ENCODE measurements around the gene PTPRO. TPM values are rescaled to one million over a fixed set of nuclear protein-coding genes. Genes with fewer than 3 reads are reported as not detected.

PTPRO gene
- total RNA-seq, 6 experiments from 2014 or later, result 0.07 to 0.19 (median 0.09) TPM; not detected in 1

- TF ChIP-seq CTCF (IDR thresholded peaks at IDR 0.05), result no peak
- H3K4me3 Mint-ChIP-seq, result no peak overlapping the region
- no peaks in the 10 kb centered on the region for H3K9me3 Mint-ChIP-seq
- H3K27me3 Mint-ChIP-seq (ENCODE audit: insufficient read depth), result peaks cover 4% of the 10 kb centered on the region; the same call in 1 of the 2 replicates
- DNase-seq, result no peak
- no peaks in the 10 kb centered on the region for H3K36me3 Mint-ChIP-seq (ENCODE audit: low read depth)
- no peaks in the 10 kb centered on the region for H3K4me1 Mint-ChIP-seq (ENCODE audit: low read depth)
- H3K27ac Mint-ChIP-seq, result no peak overlapping the region
Observed at GRCh38 chr12:15350643-15351042, 28.3 kb downstream of the PTPRO start.

GRCh38 chr12:15355766-15356165, 33.5 kb downstream of the PTPRO start:
- DNase-seq, result no peak
- Mint-ChIP-seq H3K27ac (no peak overlapping the region), H3K4me3 (no peak overlapping the region), H3K36me3 (ENCODE audit: low read depth) (no peaks in the 10 kb centered on the region), H3K9me3 (no peaks in the 10 kb centered on the region), H3K27me3 (ENCODE audit: insufficient read depth) (0 out of 2 replicates have a peak, but pooled peaks cover 4% of the 10 kb centered on the region), H3K4me1 (ENCODE audit: low read depth) (no peaks in the 10 kb centered on the region)
- no peak for TF ChIP-seq CTCF (IDR thresholded peaks at IDR 0.05)

DNA sequence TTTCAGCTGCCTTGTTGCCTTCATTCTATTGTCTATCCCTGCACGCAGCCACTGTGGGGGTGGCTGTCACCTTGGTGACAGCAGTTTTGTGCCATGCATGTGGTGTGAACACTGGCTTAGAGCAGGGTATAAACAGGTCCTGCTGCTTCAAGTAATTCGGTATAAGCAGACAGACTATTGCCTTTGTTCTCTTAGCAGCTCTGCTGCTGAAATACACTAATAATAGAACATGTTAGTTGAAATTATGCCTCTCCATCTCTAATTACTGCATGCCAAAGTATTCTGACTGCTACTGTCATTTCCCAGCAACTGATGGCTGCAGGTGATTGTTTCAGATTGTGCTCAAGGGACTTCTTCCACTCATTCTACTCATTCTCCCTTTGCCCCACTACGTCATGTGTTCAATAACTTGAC, 34.6 kb downstream of the PTPRO start:
- Mint-ChIP-seq H3K9me3 (no peaks in the 10 kb centered on the region), H3K36me3 (ENCODE audit: low read depth) (no peaks in the 10 kb centered on the region), H3K27ac (no peak overlapping the region), H3K27me3 (ENCODE audit: insufficient read depth) (peaks cover 5% of the 10 kb centered on the region; the same call in 1 of the 2 replicates), H3K4me1 (ENCODE audit: low read depth) (no peaks in the 10 kb centered on the region), H3K4me3 (no peak overlapping the region)
- no peak for DNase-seq
- no peak for TF ChIP-seq CTCF (IDR thresholded peaks at IDR 0.05)

DNA sequence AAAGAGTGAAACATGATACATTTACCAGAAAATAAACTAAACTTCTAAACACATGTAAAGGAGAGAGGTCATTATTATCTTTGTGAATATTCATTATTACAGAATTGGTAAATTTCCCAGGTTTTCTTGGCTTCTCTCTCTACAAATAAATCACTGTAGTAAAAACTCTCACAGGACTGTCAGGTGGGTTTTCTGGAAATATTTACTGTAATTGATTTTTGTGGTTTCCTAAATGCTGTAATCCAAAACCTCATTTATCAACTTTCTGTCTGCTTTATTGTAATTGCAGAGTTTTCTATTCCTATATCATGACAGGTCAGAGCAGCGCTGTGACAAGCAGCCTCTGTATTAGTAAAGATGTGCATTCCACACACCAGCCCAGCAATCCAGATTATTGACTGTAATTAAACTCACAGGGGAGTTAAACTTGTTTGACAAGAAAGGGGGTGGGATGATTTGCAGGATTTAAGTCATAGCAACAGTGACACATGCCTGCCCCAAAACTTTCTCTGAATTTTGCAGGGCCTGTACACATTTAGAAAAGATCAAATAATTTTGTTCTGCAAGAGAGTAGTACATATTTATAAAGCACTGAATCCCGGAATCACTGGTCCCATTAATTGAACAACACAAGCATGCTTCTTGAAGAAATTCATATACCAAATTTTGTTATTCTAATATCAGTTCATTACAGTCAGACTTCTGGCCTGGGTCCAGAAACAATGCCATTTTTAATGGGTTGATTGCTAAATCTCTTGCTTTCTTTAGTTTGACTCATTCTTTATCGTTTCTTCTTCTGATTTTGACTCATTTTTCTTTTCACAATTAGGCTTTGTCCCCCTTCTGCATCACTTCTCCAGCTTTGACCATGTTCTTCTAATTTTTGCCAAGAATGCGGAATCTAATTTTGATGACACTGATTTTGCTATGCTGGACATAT, 42.2 kb downstream of the PTPRO start:
- no peak overlapping the region for H3K27ac Mint-ChIP-seq
- no peaks in the 10 kb centered on the region for H3K9me3 Mint-ChIP-seq
- DNase-seq, result no peak
- H3K36me3 Mint-ChIP-seq (ENCODE audit: low read depth), result no peaks in the 10 kb centered on the region
- no peaks in the 10 kb centered on the region for H3K4me1 Mint-ChIP-seq (ENCODE audit: low read depth)
- H3K4me3 Mint-ChIP-seq, result no peak overlapping the region
- TF ChIP-seq CTCF (IDR thresholded peaks at IDR 0.05), result no peak
- H3K27me3 Mint-ChIP-seq (ENCODE audit: insufficient read depth), result peaks cover 4% of the 10 kb centered on the region

DNA sequence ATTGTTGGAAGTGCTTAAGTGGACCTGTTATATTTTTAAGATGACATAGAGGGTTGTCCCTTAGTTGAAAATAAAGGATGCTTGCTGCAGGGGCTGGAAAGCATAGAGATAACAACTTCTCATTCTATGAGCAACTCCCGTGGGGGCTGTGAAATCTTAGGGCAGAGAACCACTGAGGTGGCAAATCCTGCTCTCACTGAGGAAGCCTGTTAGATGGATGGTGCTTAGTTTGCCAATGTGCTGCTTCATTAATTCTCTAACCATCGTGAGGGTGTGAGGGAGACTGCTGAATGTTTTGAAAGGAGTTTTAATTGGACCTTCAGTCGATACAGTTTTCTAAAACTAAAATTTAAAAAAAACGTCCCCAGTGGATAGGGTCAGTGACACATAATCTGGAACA, 46.5 kb downstream of the PTPRO start:
- H3K9me3 Mint-ChIP-seq, result no peaks in the 10 kb centered on the region
- no peaks in the 10 kb centered on the region for H3K36me3 Mint-ChIP-seq (ENCODE audit: low read depth)
- H3K4me3 Mint-ChIP-seq, result no peak overlapping the region

More for the DNA sequence above, 46.5 kb downstream of the PTPRO start:
- no peak overlapping the region for H3K27ac Mint-ChIP-seq
- H3K27me3 Mint-ChIP-seq (ENCODE audit: insufficient read depth), result no peaks in the 10 kb centered on the region; the same call in 1 of the 2 replicates
- no peaks in the 10 kb centered on the region for H3K4me1 Mint-ChIP-seq (ENCODE audit: low read depth)
- no peak for TF ChIP-seq CTCF (IDR thresholded peaks at IDR 0.05)
- no peak for DNase-seq
